SU-DHL-6 (cell line): ENCODE measurements around the gene HRAS.

Source experiments
- CTCF ChIP-seq: fragments of 200-600 bp; sonication (generic); IDR thresholded peaks from one replicate; pipeline ENCODE4 v1.5.1; 2017; ENCODE audit warnings: antibody characterized with exemption, mild to moderate bottlenecking, low read length, moderate library complexity; ENCODE audit not compliant: insufficient read depth, poor library complexity, severe bottlenecking
- EZH2phosphoT487 ChIP-seq: fragments of 200-600 bp; sonication (generic), shearing (Covaris generic); conservative IDR thresholded peaks from 2 replicates; pipeline ENCODE4 v1.6.1; 2018; ENCODE audit warnings: mild to moderate bottlenecking, antibody characterized with exemption, low read length, moderate library complexity, mixed read lengths

- TF ChIP-seq CTCF (no peak), EZH2phosphoT487 (no peak)
These were observed 18.6 kb upstream of the HRAS start for GRCh38 chr11:553988-554340.
